Stomach (tissue), 9 donors: ENCODE data around the gene ABHD2. TPM values are rescaled to one million over a fixed set of nuclear protein-coding genes. Genes with fewer than 3 reads are reported as not detected.

Source experiments
- DNase-seq, 2 donors: peaks; one replicate each; pipeline versions ENCODE4 v3.0.0 to v3.0.0-alpha.2; 2013 to 2019
- H3K27ac ChIP-seq, 5 donors: fragments of 200-600 bp in 4 of 5; sonication (generic) in 4 of 5; one replicate each; pipeline ENCODE4 v1.5.1; 2013 to 2019; ENCODE audit warnings: mild to moderate bottlenecking in 1 of 5, moderate library complexity in 1 of 5
- H3K27me3 ChIP-seq, 3 donors: fragments of 200-600 bp; sonication (generic); one replicate each; pipeline ENCODE4 v1.5.1; 2017 to 2019; ENCODE audit warnings: mixed run types in 1 of 3
- H3K36me3 ChIP-seq, 4 donors: fragments of 200-600 bp; sonication (generic); 1 replicate in 3 of 4; 2 replicates in 1 of 4; pipeline ENCODE4 v1.5.1; 2016 to 2019
- H3K4me1 ChIP-seq, 4 donors: fragments of 200-600 bp; sonication (generic); one replicate each; pipeline ENCODE4 v1.5.1; 2016 to 2019
- H3K4me3 ChIP-seq, 4 donors: fragments of 200-600 bp; sonication (generic) in 3 of 4; one replicate each; pipeline ENCODE4 v1.5.1; 2016 to 2019; ENCODE audit warnings: mild to moderate bottlenecking in 1 of 4
- H3K9me3 ChIP-seq, 4 donors: fragments of 200-600 bp; sonication (generic); one replicate each; pipeline ENCODE4 v1.5.1; 2016 to 2019
- EP300 ChIP-seq: sonication (generic); formaldehyde crosslinking; IDR thresholded peaks from one replicate; pipeline ENCODE4 v1.6.1; 2017; ENCODE audit warnings: antibody characterized with exemption
- POLR2A ChIP-seq, 4 donors: fragments of 450-650 bp; IDR thresholded peaks; one replicate each; pipeline ENCODE4 v1.6.1; 2016; ENCODE audit warnings: antibody characterized with exemption in 4 of 4, control low read depth in 2 of 4, mild to moderate bottlenecking in 1 of 4, moderate library complexity in 1 of 4
- POLR2AphosphoS5 ChIP-seq, 3 donors: sonication (generic); formaldehyde crosslinking; IDR thresholded peaks; one replicate each; pipeline ENCODE4 v1.6.1; 2016; ENCODE audit warnings: antibody characterized with exemption in 3 of 3
- WGBS, 5 donors: extraction: QIAGEN DNeasy Blood & Tissue Kit in 3 of 5; methylation state at CpG; one replicate each; pipeline versions ENCODE4 v1.1.5 to v1.1.7; 2013 to 2018; 5-methylcytosine and 5-hydroxymethylcytosine counted together
- intact Hi-C: fragments of 100-400 bp; cut with DNase I; formaldehyde crosslinking; loops from one replicate; pipeline ENCODE4 v1.15.1; 2023; ENCODE audit warnings: low total_unique reads
- polyA plus RNA-seq, 3 donors: library from polyadenylated mRNA; stranded (reverse); fragments of 200-250 nt; gene quantifications; one replicate each; pipeline ENCODE4 v1.2.3, GENCODE V29; 2013
- total RNA-seq, 5 donors: library from RNA; depleted of rRNA; stranded (reverse); fragments of >200 nt; gene quantifications; one replicate each; pipeline versions ENCODE4 v1.1.0 to v1.2.3, GENCODE V29; 2014 to 2016
- TF ChIP-seq, protein P1 (sequence below), 7 experiments: fragments of 450-650 bp in 4 of 7; fragments of 200-600 bp in 3 of 7; sonication (generic) in 3 of 7; IDR thresholded peaks; one replicate each; pipeline ENCODE4 v1.5.1; 2016 to 2019; ENCODE audit warnings: antibody characterized with exemption in 7 of 7, control low read depth in 2 of 7, mild to moderate bottlenecking in 1 of 7
- donor health status: healthy with polysubstance abuse.
- donor health status: Bipolar disorder and iron deficiency.
- donor health status: healthy.

Gene ABHD2
- total and polyA plus RNA-seq, 8 donors = 5.1 to 192 (median 70.3) TPM

DNA sequence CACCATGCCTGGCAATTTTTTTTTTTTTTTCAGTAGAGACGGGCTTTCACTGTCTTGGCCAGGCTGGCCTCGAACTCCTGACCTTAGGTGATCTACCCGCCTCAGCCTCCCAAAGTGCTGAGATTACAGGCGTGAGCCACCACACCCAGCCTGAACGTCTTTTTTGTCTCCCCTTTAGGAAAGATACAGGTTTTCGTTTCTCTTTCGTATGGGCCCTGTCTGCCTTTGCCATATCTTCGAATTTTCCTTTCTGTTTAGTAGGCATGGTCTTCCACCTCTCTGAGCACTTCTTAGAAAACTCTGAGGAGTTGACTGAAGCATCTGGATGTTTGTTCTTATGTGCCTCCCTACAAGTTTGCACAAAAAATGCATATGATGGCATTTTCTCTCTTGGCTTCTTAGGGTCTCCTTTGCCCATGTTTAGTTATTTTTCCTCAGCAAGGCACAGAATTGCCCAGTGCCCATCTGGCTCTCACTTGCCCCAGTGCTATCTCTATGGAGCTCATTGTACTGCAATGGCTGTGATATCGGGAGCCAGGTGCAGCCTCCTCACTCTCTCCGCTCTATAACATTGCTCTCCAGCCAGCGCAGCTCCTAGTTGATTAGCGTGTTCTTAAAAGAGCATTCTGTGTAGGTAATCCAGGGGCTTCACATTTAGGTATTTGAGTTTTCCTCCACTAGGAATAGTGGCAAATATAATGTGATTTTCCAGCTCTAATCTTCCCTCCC, 48.0 kb downstream of the ABHD2 start:
- intact Hi-C loops = no loop called here

DNA sequence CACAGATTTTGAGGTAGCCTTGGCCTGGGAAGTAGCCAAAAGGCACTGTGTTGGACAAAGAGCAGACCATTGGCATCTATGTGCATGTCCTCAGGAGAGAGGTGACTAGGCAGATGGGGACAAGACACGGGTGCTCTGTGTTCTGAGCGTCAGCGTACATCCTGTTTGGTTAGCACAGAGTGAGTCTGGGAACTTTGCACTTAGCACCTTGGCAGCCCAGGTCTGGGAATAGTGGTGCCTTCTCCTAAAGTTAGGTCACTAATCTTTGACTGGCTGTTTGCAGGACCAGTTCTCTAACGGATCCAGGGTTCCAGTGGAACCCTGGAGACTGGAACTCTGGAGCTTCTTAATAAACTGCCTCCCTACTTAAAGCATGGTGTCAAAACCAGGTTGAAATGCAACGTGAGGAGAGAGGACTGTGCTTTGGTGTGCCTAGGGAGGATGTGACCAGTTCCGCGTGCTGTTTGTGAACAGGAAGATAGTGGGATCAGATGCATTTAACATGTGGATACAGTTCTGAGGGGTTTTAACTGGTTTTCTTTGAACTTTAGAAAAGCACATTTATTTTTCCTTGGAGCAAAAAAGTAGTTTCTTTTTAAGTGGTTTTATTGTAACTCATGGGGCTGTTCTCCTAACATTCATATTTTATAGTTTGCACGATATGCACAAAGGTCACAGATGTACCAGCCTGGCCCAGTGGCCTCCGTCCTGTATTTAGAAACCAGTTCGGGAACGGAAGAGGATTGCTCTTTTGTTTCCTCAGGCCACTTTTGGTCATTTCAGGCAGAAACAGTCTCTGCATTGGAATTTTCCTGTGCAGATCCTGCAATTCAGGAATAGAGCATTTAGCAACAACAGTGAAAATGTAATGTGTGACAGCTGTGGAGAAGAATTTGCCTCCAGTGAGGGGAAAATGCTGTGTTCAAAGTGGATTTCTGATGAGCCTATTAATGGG, 48.8 kb downstream of the ABHD2 start:
- 47 to 56% (median 55%) methylated on average over 11 of the region's 11 CpGs for WGBS, 5 donors
- Histone ChIP-seq H3K4me3 (no peak overlapping the region), H3K9me3 (no peaks in the 10 kb centered on the region), H3K36me3 (peaks cover 3 to 16% (median 8%) of the 10 kb centered on the region in 4 donors), H3K27me3 (no peaks in the 10 kb centered on the region), H3K27ac (peak overlapping the region; percentile 65 to 79 (median 75)), H3K4me1 (peaks cover 56 to 98% (median 80%) of the 10 kb centered on the region in 4 donors)
- intact Hi-C loops = no loop called here
- TF ChIP-seq POLR2AphosphoS5 (IDR thresholded peaks at IDR 0.05) (peak in 2 of 3 donors; percentile 16 to 24), POLR2A (IDR thresholded peaks at IDR 0.05) (no peak), EP300 (peak; percentile 94)
- TF ChIP-seq, protein P1, sequence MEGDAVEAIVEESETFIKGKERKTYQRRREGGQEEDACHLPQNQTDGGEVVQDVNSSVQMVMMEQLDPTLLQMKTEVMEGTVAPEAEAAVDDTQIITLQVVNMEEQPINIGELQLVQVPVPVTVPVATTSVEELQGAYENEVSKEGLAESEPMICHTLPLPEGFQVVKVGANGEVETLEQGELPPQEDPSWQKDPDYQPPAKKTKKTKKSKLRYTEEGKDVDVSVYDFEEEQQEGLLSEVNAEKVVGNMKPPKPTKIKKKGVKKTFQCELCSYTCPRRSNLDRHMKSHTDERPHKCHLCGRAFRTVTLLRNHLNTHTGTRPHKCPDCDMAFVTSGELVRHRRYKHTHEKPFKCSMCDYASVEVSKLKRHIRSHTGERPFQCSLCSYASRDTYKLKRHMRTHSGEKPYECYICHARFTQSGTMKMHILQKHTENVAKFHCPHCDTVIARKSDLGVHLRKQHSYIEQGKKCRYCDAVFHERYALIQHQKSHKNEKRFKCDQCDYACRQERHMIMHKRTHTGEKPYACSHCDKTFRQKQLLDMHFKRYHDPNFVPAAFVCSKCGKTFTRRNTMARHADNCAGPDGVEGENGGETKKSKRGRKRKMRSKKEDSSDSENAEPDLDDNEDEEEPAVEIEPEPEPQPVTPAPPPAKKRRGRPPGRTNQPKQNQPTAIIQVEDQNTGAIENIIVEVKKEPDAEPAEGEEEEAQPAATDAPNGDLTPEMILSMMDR (IDR thresholded peaks at IDR 0.05) = no peak
- peak in 1 of 2 donors; percentile 34 for DNase-seq

More for the DNA sequence above, 48.0 kb downstream of the ABHD2 start:
- DNase-seq = no peak
- Histone ChIP-seq H3K4me3 (no peak overlapping the region), H3K27me3 (no peaks in the 10 kb centered on the region), H3K4me1 (peaks cover 54 to 99% (median 80%) of the 10 kb centered on the region in 4 donors), H3K36me3 (peaks cover 3 to 14% (median 10%) of the 10 kb centered on the region in 4 donors), H3K27ac (peak overlapping the region; percentile 65 to 79 (median 75)), H3K9me3 (no peaks in the 10 kb centered on the region)
- 71 to 80% (median 75%) methylated on average over 11 to 12 of the region's 12 CpGs for WGBS, 5 donors
- TF ChIP-seq EP300 = no peak
- no peak for TF ChIP-seq POLR2AphosphoS5 (IDR thresholded peaks at IDR 0.05)
- TF ChIP-seq POLR2A (IDR thresholded peaks at IDR 0.05) = no peak
- TF ChIP-seq, protein P1 (IDR thresholded peaks at IDR 0.05) = no peak

DNA sequence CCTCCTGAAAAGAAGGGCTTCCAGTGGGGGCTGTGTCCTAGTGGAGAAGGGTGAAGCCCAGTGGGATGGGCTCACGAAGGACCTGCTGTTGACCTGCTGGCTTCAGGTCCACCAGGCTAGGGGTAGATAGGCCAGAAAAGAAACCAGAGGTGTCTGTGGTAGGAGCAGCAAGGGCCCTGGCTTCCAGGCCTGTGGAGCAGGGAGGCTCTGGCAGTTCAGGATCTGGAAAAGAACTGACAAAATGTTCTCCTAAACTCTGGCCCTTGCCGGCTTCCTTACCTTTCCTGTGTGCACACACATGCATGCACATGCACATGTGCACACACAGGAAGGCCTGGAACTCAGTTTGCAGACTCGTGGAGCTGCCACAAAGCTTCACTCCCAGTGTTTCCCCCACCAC, 49.7 kb downstream of the ABHD2 start:
- H3K27ac ChIP-seq = peak overlapping the region; percentile 65 to 75 (median 74)
- intact Hi-C loops = no loop called here
- 52 to 73% (median 68%) methylated on average over 3 of the region's 3 CpGs for WGBS, 5 donors

More for the DNA sequence above, 49.7 kb downstream of the ABHD2 start:
- TF ChIP-seq, protein P1 (IDR thresholded peaks at IDR 0.05) = no peak
- TF ChIP-seq EP300 = no peak
- TF ChIP-seq POLR2AphosphoS5 (IDR thresholded peaks at IDR 0.05) = no peak
- no peak for TF ChIP-seq POLR2A (IDR thresholded peaks at IDR 0.05)
- Histone ChIP-seq H3K4me1 (peaks cover 64 to 98% (median 78%) of the 10 kb centered on the region in 4 donors), H3K4me3 (no peak overlapping the region), H3K27me3 (no peaks in the 10 kb centered on the region), H3K36me3 (peaks cover 3 to 16% (median 8%) of the 10 kb centered on the region in 4 donors), H3K9me3 (no peaks in the 10 kb centered on the region)
- no peak for DNase-seq
